ENCODE data around the gene TTC22. TPM values are rescaled to one million over a fixed set of nuclear protein-coding genes. Genes with fewer than 3 reads are reported as not detected.
A peak's percentile ranks its signal among the peaks of the same experiment; 100 is the strongest.

Gene TTC22
- not detected for total RNA-seq (2013)
- polyA plus RNA-seq: under 1 TPM in 1 of 3 donors, not detected in 2; 0.04 TPM
- polyA minus RNA-seq: not detected in 2 replicates
- 0 to 0.81 (median 0) reads per million in 11 experiments for total RNA-seq

DNA sequence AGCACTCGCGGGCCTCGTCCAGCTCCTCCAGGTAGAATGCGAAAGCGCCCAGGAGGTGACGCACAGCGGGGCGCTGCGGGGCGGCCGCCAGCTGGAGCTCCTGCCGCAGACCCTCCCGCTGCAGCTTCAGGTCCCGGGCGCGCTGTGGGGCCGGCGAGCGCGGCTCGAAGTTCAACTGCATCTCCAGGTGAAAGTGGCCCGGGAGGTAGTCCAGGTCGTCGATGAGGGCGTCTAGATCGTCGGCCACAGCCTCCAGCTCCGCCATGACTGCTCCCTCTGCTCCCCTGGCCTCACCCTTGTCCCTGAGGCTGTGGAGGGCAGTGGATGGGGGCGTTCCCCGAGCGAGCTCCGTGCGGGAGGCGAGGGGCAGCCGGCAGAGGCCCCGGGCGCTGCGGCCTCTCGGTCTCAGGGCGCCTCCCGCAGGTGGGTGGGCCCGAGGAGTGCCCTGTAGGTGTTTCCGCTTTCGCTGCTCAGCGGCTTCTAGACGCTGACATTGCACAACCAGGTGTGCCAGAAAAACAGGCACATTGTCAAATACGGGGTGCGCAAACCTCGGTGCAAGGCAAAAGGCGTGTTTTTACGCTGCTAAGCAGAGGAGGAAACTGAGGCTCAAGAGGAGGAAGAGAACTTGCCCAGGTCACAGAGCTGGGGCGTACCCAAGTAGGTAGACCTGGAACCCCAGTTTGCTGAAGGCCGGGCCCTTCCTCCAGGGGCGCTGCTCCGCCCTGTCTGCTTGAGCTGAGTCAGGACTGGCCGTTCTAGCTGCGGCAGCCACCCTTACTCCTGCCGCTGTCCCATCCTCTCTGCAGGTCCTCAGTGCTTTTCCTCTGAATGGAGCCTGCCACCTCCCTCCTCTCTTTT lies at the start of gene TTC22:
TTC22 (minus strand) TSS at position 425 of the 861 bp plus-strand sequence; CDS start at position 265, 160 bp downstream.
- peaks cover 9 to 26% of the 10 kb centered on the region in 2 donors for H3K27me3 ChIP-seq (ENCODE audit: control insufficient read depth in 2 of 2, insufficient read depth in 2 of 2, low read length in 2 of 2)
- H3K4me1 ChIP-seq (ENCODE audit: control insufficient read depth in 1 of 2, insufficient read depth in 2 of 2, low read length in 2 of 2): peaks cover 13 to 37% of the 10 kb centered on the region in 2 donors
- peak in 2 of 3 donors; percentile 19 to 20 for DNase-seq
- Mint-ChIP-seq H3K9me3 (peaks cover 0 to 5% (median 0%) of the 10 kb centered on the region in 7 donors), H3K36me3 (peaks cover 0 to 2% of the 10 kb centered on the region in 2 donors), H3K27me3 (ENCODE audit: low read depth in 3 of 3) (peaks cover 22 to 38% (median 27%) of the 10 kb centered on the region in 3 donors), H3K4me3 (peak within 1 kb of the TSS; percentile 69 to 86), H3K4me1 (peaks cover 20% of the 10 kb centered on the region), H3K27ac (peak within 1 kb of the TSS in 1 of 7 donors; percentile 57)
- H2AFZ ChIP-seq (ENCODE audit: insufficient read depth, low read depth, low read length, poor library complexity, severe bottlenecking): peak within 1 kb of the TSS; percentile 33
- H3K9me3 ChIP-seq (replicated peaks in 1 of 2; ENCODE audit: control insufficient read depth in 1 of 2, insufficient read depth in 1 of 2, low read length in 2 of 2): no peaks in the 10 kb centered on the region
- H3K4me3 ChIP-seq (replicated peaks in 1 of 3; ENCODE audit: low read depth in 2 of 3, low read length in 3 of 3): peak within 1 kb of the TSS in 1 of 3 experiments; percentile 58
- H3K79me2 ChIP-seq (ENCODE audit: insufficient read depth, low read length): no peaks in the 10 kb centered on the region
- WGBS (ENCODE audit: insufficient coverage): under 1% methylated on average over 58 of the region's 58 CpGs
- no peak within 1 kb of the TSS for H3K27ac ChIP-seq (ENCODE audit: low read depth in 1 of 2, low read length in 2 of 2)
- TF ChIP-seq CTCF (IDR thresholded peaks at IDR 0.05): peak; percentile 58
- peak within 1 kb of the TSS; percentile 72 for H3K4me2 ChIP-seq (replicated peaks; ENCODE audit: extremely low read depth, low read length, poor library complexity, severe bottlenecking)
- H4K20me1 ChIP-seq (ENCODE audit: insufficient read depth, low read length): no peaks in the 10 kb centered on the region
- intact Hi-C loops (cut with micrococcal nuclease): no loop called here
- H3K9ac ChIP-seq (ENCODE audit: insufficient read depth, low read length, poor library complexity, severe bottlenecking): no peak within 1 kb of the TSS
- no peaks in the 10 kb centered on the region for H3K36me3 ChIP-seq (replicated peaks in 1 of 2; ENCODE audit: control insufficient read depth in 1 of 2, insufficient read depth in 2 of 2, low read length in 2 of 2)

DNA sequence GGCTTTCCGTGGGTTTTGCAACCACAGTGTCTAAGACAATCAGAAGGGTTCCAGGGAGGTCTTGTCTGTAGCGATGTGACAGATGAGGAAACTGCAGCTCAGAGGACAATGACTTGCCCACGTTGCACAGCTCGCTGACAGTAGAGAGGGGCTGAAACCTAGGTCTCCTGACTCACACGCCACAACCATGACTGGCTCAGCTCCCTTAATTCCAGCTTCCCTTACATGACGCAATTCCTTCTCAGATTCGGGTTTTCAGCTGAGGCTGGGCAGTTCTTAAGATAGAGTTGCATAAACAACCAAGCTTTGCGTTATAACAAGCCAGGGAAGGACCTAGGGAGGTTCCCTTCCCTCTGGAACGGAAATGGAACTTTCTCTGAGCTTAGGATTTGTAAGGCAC lies 49.6 kb upstream of the TTC22 start:
- 28% methylated on average over 4 of the region's 9 CpGs for WGBS (ENCODE audit: insufficient coverage)
- Histone ChIP-seq H3K4me1 (ENCODE audit: control insufficient read depth in 1 of 2, insufficient read depth in 2 of 2, low read length in 2 of 2) (peaks cover 0 to 5% of the 10 kb centered on the region in 2 donors), H3K27ac (ENCODE audit: low read depth in 1 of 2, low read length in 2 of 2) (no peak overlapping the region), H2AFZ (ENCODE audit: insufficient read depth, low read depth, low read length, poor library complexity, severe bottlenecking) (no peak overlapping the region), H4K20me1 (ENCODE audit: insufficient read depth, low read length) (no peaks in the 10 kb centered on the region), H3K9ac (ENCODE audit: insufficient read depth, low read length, poor library complexity, severe bottlenecking) (no peak overlapping the region), H3K27me3 (ENCODE audit: control insufficient read depth in 2 of 2, insufficient read depth in 2 of 2, low read length in 2 of 2) (no peaks in the 10 kb centered on the region), H3K4me3 (replicated peaks in 1 of 3; ENCODE audit: low read depth in 2 of 3, low read length in 3 of 3) (no peak overlapping the region), H3K9me3 (replicated peaks in 1 of 2; ENCODE audit: control insufficient read depth in 1 of 2, insufficient read depth in 1 of 2, low read length in 2 of 2) (no peaks in the 10 kb centered on the region), H3K79me2 (ENCODE audit: insufficient read depth, low read length) (no peaks in the 10 kb centered on the region), H3K36me3 (replicated peaks in 1 of 2; ENCODE audit: control insufficient read depth in 1 of 2, insufficient read depth in 2 of 2, low read length in 2 of 2) (peaks cover 4 to 9% of the 10 kb centered on the region in 2 donors), H3K4me2 (replicated peaks; ENCODE audit: extremely low read depth, low read length, poor library complexity, severe bottlenecking) (no peak overlapping the region)
- H3K4me1 Mint-ChIP-seq: peaks cover 6% of the 10 kb centered on the region
- peak overlapping the region in 3 of 7 donors; percentile 10 to 68 (median 60) for H3K27ac Mint-ChIP-seq
- no peak for TF ChIP-seq CTCF (IDR thresholded peaks at IDR 0.05)
- no peaks in the 10 kb centered on the region for H3K27me3 Mint-ChIP-seq (ENCODE audit: low read depth in 3 of 3)
- DNase-seq: peak; percentile 8 to 55 (median 16)
- peaks cover 17 to 39% of the 10 kb centered on the region in 2 donors for H3K36me3 Mint-ChIP-seq
- intact Hi-C loops (cut with micrococcal nuclease): no loop called here
- no peaks in the 10 kb centered on the region for H3K9me3 Mint-ChIP-seq
- H3K4me3 Mint-ChIP-seq: no peak overlapping the region
